ENCODE results near the gene TAS1R3.
"Not testable (repeated sequence)": the region's sequence is repeated elsewhere in the genome, so short reads cannot be mapped to it uniquely, and the experiment has no call there.

TAS1R3 gene

DNA sequence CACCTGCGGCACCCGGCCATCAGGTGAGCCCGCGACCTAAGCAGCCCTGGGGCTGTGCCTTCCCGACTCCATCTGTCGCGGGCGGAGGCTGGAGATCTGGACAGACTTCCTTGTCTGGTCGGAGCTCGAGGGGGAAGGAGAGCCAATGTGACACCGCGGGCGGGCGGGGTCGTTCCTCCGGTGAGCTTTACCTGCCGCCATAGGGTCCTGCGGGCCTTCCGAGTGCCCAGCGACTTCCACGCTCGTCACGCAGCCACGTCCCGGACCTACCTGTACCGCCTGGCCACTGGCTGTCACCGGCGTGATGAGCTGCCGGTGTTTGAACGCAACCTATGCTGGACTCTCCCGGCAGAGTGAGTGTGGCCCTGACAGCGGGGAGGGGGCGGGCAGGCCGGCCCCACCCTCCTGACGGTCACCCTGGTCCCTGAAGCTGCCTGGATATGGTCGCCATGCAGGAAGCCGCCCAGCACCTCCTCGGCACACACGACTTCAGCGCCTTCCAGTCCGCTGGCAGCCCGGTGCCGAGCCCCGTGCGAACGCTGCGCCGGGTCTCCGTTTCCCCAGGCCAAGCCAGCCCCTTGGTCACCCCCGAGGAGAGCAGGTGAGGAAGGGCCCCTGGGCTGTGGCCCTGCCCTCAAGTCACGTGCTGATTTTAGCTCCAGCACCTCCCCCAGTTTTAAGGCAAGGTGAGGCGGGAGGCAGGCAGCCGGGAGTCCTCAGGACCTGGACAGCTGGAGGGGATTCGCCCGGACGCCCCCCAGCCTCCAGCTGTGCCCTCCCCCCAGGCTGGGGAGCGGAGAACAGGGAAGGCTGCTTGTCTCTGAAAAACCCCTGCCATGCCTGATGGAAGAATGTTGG is 21.6 kb upstream of the TAS1R3 start:
- no peak for DNase-seq

DNA sequence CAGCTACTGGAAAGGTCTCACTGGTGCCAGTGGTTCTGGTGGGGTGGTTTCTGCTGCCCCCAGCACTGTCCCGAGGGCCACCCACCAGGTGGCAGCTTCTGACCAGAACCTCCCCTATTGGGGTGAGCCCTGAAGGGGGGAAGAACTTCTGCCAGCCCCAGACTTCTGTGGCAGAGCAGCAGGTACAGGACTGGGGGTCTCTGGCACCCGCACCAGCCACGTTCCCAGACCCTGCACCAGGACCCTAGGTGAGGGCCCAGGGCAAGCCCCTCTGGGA is 21.0 kb upstream of the TAS1R3 start:
- no peak for DNase-seq

DNA sequence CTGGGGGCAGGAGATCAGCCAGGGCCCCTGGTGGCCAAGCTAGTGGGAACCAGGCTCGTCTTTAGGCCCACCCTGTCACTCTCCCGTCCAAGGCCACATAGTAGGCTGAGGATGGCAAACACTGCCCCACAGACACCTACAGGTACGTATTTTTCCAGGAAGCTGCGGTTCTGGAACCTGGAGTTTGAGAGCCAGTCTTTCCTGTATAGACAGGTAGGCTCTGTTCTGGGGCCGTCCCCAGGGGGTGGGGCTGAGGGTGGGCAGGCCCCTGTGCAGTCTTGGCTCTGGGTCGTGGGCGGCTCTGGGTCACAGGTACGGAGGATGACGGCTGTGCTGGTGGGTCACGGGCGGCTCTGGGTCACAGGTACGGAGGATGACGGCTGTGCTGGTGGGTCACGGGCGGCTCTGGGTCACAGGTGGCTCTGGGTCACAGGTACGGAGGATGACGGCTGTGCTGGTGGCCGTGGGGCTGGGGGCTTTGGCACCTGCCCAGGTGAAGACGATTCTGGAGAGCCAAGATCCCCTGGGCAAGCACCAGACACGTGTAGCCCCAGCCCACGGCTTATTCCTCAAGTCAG is 20.5 kb upstream of the TAS1R3 start:
- no peak for DNase-seq

DNA sequence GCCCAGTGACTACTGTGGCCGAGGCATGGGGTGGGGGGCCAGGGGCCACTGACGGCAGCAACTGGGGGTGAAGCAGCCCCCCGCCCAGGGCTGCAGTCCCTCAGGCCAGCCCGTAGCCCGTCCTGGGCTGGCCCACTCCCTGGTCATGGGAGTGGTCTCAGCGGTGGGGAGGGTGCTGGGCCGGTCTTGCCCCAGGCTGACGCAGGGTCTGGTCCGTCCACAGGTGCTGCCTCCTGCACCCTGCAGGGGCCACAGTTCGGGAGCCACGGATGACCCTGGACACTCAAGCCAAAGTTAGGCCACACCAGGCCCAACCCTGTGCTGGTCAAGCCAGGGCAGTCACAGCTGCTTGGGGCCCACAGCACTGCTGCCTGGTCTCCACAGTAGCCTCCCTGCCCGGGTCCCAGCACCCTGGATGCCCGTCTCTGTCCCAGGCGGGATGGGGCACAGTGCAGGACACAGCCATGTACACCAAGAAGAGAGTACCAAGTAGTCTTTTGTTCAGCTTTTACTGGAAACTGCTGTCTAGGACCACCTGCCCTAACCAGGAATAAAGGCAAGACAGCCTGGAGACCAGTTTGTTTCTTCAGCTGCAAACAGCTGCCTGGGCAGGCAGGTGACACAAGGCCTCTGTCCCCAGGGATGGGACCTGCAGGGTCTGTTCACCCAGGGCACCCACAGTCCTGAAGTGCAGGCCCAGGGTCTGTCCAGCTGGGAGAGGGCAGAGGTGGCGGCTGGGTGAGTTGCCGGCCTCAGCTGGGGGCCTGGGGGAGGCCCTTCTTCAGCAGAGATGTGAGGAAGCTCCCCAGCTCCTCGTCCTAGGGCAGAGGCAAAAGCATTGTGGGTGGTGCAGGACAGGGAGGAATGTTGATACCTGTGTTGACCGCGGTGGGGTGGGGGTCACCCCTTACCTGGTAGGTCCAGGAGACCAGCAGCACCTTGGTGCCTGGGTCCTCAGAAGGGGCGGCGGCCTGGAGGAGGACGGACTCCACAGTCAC is 19.7 kb upstream of the TAS1R3 start:
- DNase-seq: no peak

DNA sequence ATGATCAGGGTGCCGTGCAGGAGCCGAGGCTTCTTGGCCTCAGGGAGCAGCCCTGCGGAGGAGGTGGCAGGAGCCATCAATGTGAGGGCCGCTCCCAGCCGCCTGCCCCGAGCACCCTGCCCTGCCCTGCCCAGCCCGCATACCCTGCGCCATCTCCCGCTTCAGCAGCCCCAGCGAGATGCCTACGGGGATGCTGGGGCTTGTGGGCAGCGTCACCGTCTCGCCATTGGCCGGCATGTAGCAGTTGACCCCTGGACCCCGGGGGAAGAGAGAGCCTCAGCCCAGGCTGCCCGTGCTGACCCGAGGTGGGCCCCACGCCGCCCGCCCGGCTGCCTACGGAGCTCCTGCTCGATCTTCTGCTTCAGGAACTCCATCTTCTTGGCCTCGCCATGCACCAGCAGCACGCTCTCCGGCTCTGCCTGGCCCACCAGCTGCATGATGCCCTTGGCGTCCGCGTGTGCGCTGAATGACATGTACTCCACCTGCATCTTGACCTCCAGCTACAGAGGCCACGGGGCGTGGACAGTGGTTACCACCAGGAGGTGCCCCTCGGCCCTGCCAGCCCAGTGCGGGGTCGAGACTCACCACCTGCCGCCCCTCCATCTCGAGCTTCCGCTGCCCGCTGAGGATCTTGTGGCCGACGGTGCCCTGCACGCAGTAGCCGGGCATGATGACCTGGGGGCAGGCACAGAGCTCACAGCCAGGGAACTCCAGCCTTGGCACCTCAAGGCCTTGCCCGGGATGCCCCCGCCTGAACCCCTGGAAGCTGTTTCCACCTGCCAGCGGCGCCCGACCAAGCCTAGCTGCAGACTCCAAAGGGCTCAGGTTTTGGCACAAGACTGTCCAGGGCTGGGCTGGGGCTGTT is 18.4 kb upstream of the TAS1R3 start:
- no peak for DNase-seq

DNA sequence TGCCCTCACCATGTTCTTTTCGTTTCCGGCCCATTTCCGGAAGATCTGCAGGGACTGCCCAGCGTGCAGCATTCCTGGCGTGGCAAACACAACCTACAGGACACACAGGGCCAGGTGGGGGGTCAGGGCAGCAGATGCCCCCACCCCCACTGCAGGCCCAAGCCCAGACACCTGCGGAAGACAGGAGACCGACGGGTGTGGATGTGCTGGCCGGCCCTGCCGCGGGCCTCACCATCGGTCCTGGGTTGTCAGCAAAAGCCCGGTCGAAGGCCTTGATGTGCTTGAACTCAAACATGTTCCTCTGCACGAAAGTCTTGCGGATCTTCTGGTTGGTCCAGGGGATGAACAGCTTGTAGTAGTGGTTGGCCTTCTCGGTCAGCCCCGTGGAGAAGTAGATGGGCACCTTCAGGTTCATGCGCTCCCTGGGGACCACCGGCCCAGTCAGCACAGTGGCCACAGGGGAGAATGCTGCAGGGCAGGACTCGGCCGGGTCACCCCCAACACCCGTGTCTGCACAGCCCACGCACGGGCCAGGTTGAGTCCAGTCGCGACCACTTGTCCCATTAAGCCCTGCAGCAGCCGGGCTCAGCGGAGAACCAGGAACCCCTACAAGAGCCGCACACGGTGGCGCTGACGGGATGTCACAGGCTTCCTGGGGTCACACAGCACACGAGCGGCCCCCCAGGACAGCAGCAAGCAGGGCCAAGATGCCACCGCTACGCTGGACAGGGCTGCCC is 17.4 kb upstream of the TAS1R3 start:
- DNase-seq: no peak

DNA sequence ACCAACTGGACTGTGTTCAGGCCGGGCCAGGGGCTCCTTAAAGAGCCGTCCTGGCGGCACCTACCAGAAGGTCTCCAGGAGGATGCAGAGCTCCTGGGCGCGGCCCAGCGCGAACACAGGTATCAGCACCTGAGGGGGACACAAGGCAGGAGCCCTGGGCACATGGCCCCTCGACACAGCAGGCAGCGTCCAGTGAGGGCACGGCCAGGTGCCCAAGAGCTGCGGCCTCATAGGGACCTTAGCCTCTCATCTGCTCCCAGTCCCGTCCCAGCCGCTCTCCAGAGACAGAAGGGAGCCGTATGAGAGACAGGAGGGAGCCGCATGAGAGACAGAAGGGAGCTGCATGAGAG is 16.9 kb upstream of the TAS1R3 start:
- DNase-seq: no peak

DNA sequence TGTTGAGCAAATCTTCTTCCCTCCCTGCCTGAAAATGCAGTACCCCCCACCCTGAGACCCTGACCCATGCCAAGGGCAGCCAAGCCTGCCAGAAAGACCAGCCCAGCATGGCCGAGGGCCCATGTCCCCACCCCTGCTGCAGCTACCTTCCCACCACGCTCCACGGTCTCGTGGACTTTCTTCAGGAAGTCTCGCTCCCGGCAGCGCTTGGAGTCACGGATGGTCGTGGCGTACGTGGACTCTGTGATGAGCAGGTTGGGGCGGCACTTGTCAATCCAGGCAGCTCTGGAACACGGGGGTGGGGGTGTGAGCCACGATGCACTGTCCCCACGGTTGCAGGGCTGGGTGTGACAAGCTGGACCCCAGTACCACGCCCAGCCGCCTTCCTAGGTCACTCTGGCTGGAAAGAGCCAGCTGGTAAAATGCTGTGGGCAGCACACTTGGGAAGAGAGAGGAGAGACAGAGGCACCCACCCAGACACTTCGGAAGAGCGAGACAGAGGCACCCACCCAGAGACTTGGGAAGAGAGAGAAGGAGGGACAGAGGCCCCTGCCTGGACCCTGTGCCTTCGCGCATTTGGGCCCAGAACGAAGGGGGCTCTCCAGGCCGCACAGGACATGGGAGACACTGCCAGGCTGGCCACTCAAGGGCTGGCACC is 16.3 kb upstream of the TAS1R3 start:
- no peak for DNase-seq

DNA sequence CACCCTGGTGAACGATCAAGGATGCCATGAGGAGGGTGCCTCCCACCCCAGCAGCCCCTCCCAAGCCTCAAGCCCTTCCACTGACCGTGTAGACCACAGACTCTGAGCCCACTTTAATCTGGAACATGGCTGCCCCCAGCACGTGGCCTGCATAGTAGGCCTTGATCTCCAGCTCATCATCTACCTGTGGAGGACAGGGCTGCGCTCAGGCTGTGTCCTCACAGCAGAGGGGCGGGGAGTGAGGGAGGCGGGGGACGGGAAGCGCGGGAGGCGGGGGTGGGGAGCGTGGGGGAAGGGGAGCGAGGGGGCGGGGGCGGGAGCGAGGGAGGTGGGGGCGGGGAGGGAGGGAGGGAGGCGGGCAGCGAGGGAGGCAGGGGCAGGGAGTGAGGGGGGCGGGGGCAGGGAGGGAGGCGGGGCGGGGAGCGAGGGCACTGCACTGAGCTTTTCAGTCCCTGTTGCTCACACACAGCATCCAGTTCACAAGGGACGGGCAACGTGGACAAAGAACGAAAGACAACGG is 15.6 kb upstream of the TAS1R3 start:
- DNase-seq: no peak

DNA sequence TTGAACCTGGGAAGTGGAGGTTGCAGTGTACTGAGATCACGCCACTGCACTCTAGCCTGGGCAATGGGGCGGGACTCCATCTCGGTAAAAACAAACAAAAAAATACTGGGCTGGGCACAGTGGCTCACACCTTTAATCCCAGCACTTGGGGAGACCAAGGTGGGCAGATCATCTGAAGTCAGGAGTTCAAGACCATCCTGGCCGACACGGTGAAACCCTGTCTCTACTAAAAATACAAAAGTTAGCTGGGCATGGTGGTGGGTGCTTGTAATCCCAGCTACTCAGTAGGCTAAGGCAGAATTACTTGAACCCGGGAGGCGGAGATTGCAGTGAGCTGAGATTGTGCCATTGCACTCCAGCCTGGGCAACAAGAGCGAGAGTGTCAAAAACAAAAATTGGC is 14.9 kb upstream of the TAS1R3 start:
- DNase-seq: not testable (repeated sequence)

DNA sequence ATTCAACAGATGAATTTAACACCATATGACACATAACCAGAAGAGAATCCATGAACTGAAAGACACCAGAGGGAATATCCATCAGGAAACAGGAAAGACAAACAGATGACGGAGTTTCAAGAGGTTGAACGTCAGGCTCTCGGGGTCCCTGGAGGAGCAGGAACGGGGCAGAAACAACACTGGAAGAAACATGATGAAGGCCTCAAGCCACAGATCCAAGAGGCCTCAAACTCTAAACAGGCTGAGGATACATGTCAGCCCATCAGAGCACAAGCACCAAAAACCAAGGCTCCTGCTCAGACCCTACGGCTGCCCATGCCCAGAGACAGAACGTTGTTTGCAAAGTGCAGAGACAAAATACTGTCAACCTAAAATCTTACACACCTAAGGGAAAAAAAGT is 13.7 kb upstream of the TAS1R3 start:
- no peak for DNase-seq

DNA sequence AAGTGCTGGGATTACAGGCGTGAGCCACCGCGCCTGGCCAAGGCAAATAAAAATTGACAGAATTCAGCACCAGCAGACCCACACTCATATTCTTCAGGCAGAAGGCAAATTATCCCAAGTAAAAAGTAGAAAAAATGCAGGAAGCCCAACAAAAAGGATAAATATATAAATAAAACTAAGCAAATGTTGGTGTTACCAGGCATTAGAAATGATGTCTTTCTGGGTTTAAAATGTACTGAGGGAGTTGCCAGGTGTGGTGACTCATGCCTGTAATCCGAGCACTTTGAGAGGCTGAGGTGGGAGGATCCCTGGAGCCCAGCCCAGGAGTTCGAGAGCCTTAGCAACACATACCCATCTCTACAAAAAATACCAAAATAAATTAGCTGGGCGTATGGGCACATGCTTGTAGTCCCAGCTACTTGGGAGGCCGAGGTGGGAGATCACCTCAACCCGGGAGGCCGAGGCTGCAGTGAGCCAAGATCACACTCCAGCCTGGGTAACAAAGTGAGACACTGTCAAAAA is 12.9 kb upstream of the TAS1R3 start:
- no peak for DNase-seq

DNA sequence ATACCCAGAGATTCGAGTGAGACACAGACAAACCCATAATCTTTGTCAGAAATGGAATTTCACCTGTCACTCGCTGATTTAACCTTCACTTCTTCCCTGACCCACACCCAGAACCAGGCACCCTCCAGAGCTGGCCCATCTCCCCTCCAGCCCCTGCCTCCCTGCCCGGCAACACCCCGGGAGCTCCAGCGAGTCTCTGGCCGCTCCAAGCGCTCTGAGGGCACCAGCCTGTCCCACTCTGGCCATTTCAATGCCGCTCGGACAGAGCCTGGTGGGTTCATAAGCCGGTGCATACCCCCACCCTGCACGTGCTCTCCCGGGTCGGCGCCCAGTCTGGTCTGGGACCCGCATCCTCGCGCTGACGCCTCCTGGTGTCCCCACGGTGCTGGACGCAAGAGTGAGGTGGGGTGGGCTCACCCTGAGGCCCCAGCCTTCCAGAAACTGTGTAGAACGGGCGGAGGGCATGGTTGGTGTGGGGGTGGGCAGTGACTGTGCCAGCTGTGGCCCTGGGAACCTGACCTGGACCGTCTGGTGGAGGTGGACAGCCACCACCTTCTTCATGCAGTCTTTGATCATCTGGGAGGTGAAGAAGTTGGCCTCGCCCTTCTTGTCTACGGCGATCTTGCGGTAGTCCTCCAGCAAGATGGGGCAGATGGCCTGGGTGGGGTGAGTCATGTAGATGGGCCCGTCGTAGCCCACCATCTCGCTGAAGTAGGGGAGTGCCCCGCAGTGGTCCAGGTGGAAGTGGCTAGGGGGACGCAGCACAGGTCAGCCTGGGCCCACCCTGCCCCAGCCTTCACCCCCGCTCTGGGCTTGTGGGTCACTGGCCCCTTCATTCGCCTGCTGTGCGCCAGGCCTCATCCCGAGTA is 12.1 kb upstream of the TAS1R3 start:
- no peak for DNase-seq

DNA sequence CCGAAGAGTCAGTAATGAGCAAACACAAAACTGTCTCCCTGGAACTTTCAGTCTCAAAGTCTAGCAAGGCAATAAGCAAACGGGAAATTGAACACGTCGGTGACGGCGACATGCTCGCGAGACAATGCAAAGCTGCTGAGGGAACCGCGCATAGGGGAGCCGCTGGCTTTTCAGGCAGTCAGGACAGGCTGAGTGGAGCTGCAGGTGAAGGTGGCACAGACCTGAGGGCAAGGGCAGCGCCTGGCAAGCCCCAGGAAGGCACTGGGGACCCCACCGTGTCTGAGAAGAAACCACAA is 11.5 kb upstream of the TAS1R3 start:
- DNase-seq: no peak

DNA sequence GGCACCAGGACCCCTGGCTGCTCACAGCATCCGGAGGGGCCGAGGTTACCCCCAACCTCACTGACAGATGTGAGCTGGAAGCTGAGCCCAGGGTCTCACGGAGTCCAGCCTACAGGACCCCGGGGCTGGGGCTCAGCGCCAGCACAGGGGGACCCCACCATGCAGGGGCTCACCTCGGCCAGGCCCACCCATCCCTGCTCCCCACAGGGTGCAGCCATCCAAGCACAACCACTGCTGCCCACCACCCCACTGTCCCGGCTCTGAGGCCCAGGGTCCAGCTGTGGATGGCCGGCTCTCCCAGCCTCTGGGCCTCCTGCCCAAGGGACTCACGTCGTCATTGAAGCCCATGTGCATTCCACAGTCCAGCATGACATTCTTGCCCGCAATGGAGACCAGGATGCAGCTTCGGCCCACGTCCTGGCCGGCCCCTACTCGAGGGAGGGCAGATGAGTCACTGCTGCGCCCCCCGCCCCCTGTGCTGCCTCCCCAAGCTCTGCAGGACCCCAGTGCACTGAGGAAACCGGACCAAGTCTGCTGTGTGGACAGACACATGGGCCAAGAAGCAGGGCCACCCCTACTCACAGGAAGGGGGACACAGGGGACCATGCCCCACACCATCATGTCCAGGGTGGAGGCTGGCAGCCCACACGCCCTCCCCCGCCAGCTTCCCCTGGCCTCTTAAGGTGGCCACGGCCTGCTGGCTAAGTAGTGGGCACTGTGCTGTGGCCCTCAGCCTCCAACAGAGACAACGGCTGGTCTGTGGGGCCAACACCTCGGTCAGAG is 10.2 kb upstream of the TAS1R3 start:
- no peak for DNase-seq

DNA sequence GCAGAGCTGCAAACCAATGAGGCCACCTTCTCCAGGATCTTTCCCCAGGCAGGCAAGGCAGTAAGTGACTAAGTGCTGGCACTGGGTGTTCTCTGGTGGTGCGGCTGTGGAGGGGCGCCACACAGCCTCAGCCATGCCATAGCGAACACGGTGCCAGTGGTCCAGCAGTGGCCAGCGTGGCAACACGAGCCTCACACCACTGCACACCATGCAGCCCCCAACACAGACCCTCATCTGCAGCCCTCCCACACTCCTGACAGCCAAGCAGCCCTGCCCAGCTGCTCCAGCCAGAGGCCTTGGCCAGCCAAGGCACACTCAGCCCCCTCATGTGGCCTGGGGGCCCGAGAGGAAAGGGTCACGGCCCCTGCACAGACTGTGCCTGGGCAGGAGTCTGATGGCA is 9.6 kb upstream of the TAS1R3 start:
- DNase-seq: no peak

DNA sequence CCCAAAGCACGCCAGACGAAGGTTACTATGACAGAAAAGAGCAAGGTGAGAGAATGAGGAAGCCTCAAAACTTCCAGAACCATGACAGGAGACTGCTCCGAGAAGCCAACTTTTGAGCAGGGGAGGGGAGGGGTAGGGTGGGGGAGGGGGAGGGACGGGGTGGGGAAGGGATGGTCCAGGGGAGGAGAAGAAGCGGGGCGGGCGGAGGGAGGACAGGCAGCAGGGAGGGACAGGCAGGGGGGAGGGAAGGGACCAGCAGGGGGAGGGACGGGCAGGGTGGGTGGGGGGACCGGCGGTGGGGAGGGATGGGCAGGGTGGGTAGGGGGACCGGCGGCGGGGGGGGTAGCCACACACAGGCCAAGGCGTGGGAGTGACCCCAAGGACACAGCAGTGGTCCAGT is 8.7 kb upstream of the TAS1R3 start:
- DNase-seq: no peak

DNA sequence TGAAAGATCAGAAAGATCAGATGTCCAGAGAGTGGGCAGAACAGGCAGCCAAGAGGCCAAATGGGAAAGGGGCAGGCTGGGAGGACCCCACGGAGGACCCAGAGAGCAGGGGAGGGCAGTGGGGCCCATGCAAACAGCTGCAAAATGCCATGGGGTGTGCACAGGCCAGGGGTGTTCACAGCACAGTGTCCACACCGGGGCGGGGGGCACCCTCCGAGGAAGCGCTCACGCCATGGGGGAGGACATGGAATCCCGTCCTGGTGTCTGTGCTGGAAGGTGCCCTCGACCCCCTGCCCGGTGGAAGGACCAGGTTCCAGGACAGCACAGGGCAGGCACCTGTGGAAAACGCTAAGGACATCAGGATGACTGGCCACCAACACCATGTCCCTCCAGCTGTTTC is 8.1 kb upstream of the TAS1R3 start:
- no peak for DNase-seq

DNA sequence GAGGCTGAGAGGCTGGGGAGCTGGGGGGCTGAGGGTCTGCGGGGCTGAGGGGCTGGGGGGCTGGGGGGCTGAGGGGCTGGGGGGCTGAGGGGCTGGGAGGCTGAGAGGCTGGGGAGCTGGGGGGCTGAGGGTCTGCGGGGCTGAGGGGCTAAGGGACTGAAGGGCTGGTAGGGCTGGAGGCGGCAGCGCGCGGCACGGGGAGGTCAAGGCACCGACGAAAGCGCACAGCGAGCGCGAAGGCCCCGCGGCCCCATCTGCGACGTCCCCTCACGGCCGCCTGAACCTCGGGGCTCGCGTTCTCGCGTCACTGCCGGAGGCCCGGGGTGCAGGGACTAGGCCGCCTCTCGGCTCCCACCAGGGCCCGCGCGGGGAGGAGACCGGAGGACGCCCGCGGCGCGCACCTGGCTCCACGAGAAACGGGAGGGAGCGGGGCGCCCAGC is 7.0 kb upstream of the TAS1R3 start:
- DNase-seq: no peak
